Loucy (cell line): ENCODE measurements around the gene FAM222A.

Experiments used
- CTCF ChIP-seq: fragments of 200-600 bp; sonication (generic); conservative IDR thresholded peaks from 2 replicates; pipeline ENCODE4 v1.5.1; 2014; ENCODE audit warnings: mild to moderate bottlenecking, antibody characterized with exemption, low read length
- EZH2phosphoT487 ChIP-seq: fragments of 200-600 bp; IDR thresholded peaks from 2 replicates; pipeline ENCODE4 v1.6.1; 2018; ENCODE audit warnings: antibody characterized with exemption, mild to moderate bottlenecking, moderate library complexity, borderline replicate concordance

GRCh38 chr12:109818253-109818652, 104.6 kb downstream of the FAM222A start:
- no peak for TF ChIP-seq EZH2phosphoT487
- TF ChIP-seq CTCF, result no peak
